HG03442 (cell line): ENCODE results near the gene SAMD13.

Source experiments
- ATAC-seq: cut with Tn5 transposase; IDR thresholded peaks from one replicate; pipeline ENCODE4 v1.9.1; 2021; ENCODE audit warnings: mild to moderate bottlenecking, moderate library complexity; ENCODE audit not compliant: unreplicated experiment

Gene SAMD13

GRCh38 chr1:84370266-84370665, 68.8 kb downstream of the SAMD13 start:
- no peak for ATAC-seq

- ATAC-seq = no peak
These were observed 69.4 kb downstream of the SAMD13 start for GRCh38 chr1:84370831-84371394.

GRCh38 chr1:84373436-84374141, 72.1 kb downstream of the SAMD13 start:
- ATAC-seq = no peak

- ATAC-seq = no peak
These were observed 73.6 kb downstream of the SAMD13 start for GRCh38 chr1:84374991-84375696.

- no peak for ATAC-seq
These were observed 74.7 kb downstream of the SAMD13 start for GRCh38 chr1:84376000-84376910.

GRCh38 chr1:84377480-84378095, 76.1 kb downstream of the SAMD13 start:
- no peak for ATAC-seq

- ATAC-seq = no peak
These were observed 77.8 kb downstream of the SAMD13 start for GRCh38 chr1:84379138-84379916.

- no peak for ATAC-seq
These were observed 78.3 kb downstream of the SAMD13 start for GRCh38 chr1:84379917-84380180.

- no peak for ATAC-seq
These were observed 80.6 kb downstream of the SAMD13 start for GRCh38 chr1:84382127-84382526.

GRCh38 chr1:84385347-84385746, 83.8 kb downstream of the SAMD13 start:
- ATAC-seq = no peak

- ATAC-seq = no peak
These were observed 85.4 kb downstream of the SAMD13 start for GRCh38 chr1:84386716-84387479.

GRCh38 chr1:84387480-84388163, 86.1 kb downstream of the SAMD13 start:
- no peak for ATAC-seq

- no peak for ATAC-seq
These were observed 88.7 kb downstream of the SAMD13 start for GRCh38 chr1:84390226-84390625.

GRCh38 chr1:84398175-84399155, 97.0 kb downstream of the SAMD13 start, which contains the start of gene DNASE2B:
Gene DNASE2B (plus strand): TSS chr1:84398484. CDS start chr1:84398565, 81 bp downstream.
- ATAC-seq = no peak
